ENCODE results near the gene TMEM131.

TMEM131 gene

GRCh38 chr2:97991081-97991856 is 4.5 kb downstream of the TMEM131 start:
- intact Hi-C loops (cut with micrococcal nuclease), result loop anchor here (5.0 kb wide), 1 partner anchor 39 kb away; no protein-coding TSS in a partner anchor
- Mint-ChIP-seq H3K4me1 (ENCODE audit: low read depth) (peaks cover 54% of the 10 kb centered on the region), H3K27me3 (no peaks in the 10 kb centered on the region), H3K36me3 (ENCODE audit: low read depth) (peaks cover 14% of the 10 kb centered on the region), H3K4me3 (no peak overlapping the region), H3K9me3 (peaks cover 13% of the 10 kb centered on the region), H3K27ac (no peak overlapping the region)

- Mint-ChIP-seq H3K36me3 (ENCODE audit: low read depth) (peaks cover 16% of the 10 kb centered on the region), H3K4me3 (no peak overlapping the region), H3K4me1 (ENCODE audit: low read depth) (peaks cover 50% of the 10 kb centered on the region), H3K27ac (no peak overlapping the region), H3K9me3 (peaks cover 13% of the 10 kb centered on the region), H3K27me3 (no peaks in the 10 kb centered on the region)
- intact Hi-C loops (cut with micrococcal nuclease), result loop anchor here (10.0 kb wide), 1 partner anchor 54 kb away; no protein-coding TSS in a partner anchor
Observed at GRCh38 chr2:97988722-97989121, 7.0 kb downstream of the TMEM131 start.

- no peaks in the 10 kb centered on the region for H3K27me3 Mint-ChIP-seq
- peaks cover 13% of the 10 kb centered on the region for H3K9me3 Mint-ChIP-seq
- H3K4me1 Mint-ChIP-seq (ENCODE audit: low read depth), result peaks cover 37% of the 10 kb centered on the region
- H3K27ac Mint-ChIP-seq, result no peak overlapping the region
- intact Hi-C loops (cut with micrococcal nuclease), result loop anchor here (10.0 kb wide), 1 partner anchor 51 kb away; no protein-coding TSS in a partner anchor
- no peak overlapping the region for H3K4me3 Mint-ChIP-seq
- peaks cover 31% of the 10 kb centered on the region for H3K36me3 Mint-ChIP-seq (ENCODE audit: low read depth)
Observed at GRCh38 chr2:97985998-97986397, 9.8 kb downstream of the TMEM131 start.

DNA sequence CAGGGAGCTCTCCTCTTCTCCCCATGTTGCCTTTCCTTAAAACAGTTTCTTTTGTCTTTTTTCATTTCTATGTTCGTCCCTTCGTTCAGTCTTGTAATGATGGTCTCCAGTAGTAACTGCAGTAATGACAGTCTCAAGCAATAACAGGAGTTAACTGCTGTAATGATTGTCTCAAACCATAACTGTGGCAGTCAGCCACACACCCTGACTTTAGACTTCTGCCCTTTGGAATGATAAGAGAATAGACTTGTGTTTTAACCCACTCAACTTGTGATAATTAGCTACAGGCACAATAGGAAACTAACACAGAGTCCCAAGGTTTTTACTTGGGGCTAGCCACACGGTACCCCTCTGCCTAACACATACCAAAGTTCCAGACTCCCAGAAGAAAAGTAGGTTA is 12.1 kb downstream of the TMEM131 start:
- peaks cover 14% of the 10 kb centered on the region for H3K9me3 Mint-ChIP-seq
- no peak overlapping the region for H3K4me3 Mint-ChIP-seq
- no peak overlapping the region for H3K27ac Mint-ChIP-seq
- intact Hi-C loops (cut with micrococcal nuclease), result loop anchor here (10.0 kb wide), 1 partner anchor 49 kb away; no protein-coding TSS in a partner anchor
- no peaks in the 10 kb centered on the region for H3K27me3 Mint-ChIP-seq
- peaks cover 40% of the 10 kb centered on the region for H3K4me1 Mint-ChIP-seq (ENCODE audit: low read depth)
- H3K36me3 Mint-ChIP-seq (ENCODE audit: low read depth), result peaks cover 40% of the 10 kb centered on the region

DNA sequence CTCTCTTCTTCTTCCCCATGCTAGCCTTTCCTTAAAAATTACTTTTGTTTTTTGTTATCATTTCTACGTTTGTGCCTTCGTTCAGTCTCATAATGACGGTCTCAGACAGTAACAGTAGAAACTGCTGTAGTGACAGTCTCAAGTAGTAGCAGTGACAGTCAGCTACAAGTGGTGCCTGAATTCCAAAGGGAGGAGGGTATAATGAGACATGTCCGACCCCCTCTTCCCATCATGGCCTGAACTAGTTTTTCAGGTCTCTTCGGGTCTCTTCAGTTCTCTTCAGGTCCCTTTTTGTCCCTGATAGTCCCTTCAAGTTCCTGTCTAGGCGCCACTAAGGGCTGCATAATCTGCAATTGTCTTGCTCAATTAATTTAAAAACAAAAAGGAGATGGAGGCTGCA is 12.6 kb downstream of the TMEM131 start:
- Mint-ChIP-seq H3K36me3 (ENCODE audit: low read depth) (peaks cover 39% of the 10 kb centered on the region), H3K4me1 (ENCODE audit: low read depth) (peaks cover 39% of the 10 kb centered on the region), H3K27ac (no peak overlapping the region), H3K4me3 (no peak overlapping the region), H3K27me3 (no peaks in the 10 kb centered on the region), H3K9me3 (peaks cover 14% of the 10 kb centered on the region)
- intact Hi-C loops (cut with micrococcal nuclease), result loop anchor here (10.0 kb wide), 1 partner anchor 48 kb away; no protein-coding TSS in a partner anchor

GRCh38 chr2:97982621-97983020 is 13.1 kb downstream of the TMEM131 start:
- intact Hi-C loops (cut with micrococcal nuclease), result loop anchor here (10.0 kb wide), 1 partner anchor 48 kb away; no protein-coding TSS in a partner anchor
- peaks cover 34% of the 10 kb centered on the region for H3K36me3 Mint-ChIP-seq (ENCODE audit: low read depth)
- H3K4me1 Mint-ChIP-seq (ENCODE audit: low read depth), result peaks cover 38% of the 10 kb centered on the region
- H3K9me3 Mint-ChIP-seq, result peaks cover 9% of the 10 kb centered on the region
- H3K27ac Mint-ChIP-seq, result no peak overlapping the region
- H3K4me3 Mint-ChIP-seq, result no peak overlapping the region
- no peaks in the 10 kb centered on the region for H3K27me3 Mint-ChIP-seq

DNA sequence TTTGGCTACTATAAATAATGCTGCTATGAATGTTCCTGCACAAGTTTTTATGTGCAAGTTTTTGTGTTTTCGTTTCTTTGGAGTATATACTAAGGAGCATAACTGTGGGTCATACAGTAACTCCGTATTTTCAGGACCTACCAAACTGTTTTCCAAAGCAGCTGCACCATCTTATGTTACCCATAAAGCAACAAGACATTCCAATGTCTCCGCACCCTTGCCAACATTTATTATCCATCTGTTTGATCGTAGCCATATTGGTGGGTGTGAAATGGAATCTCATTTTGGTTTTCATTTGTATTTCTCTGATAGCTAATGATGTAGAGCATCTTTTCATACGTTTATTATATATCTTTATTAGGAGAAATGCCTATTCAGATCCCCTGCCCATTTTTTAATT is 13.8 kb downstream of the TMEM131 start:
- intact Hi-C loops (cut with micrococcal nuclease), result loop anchor here (10.0 kb wide), 1 partner anchor 47 kb away; no protein-coding TSS in a partner anchor
- H3K4me3 Mint-ChIP-seq, result no peak overlapping the region
- H3K27ac Mint-ChIP-seq, result no peak overlapping the region
- peaks cover 32% of the 10 kb centered on the region for H3K36me3 Mint-ChIP-seq (ENCODE audit: low read depth)
- H3K27me3 Mint-ChIP-seq, result no peaks in the 10 kb centered on the region
- H3K4me1 Mint-ChIP-seq (ENCODE audit: low read depth), result peaks cover 37% of the 10 kb centered on the region
- H3K9me3 Mint-ChIP-seq, result peaks cover 9% of the 10 kb centered on the region

DNA sequence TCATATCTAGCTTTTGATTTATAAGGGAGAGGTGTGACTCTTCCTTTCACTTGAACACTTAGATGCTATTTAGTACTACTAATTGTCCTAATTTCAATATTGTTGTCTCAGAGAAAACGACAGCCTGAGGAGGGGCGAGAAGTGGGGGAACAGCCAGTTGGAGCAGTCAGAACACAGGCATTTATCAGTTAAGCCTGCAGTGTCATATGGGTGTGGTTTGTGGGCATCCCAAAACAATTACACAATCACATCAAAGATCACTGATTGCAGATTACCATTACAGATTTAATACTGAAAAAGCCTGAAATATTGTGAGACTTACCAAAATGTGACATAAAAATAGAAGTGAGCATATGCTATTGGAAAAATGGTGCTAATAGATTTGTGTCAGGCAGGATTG is 15.8 kb downstream of the TMEM131 start:
- intact Hi-C loops (cut with micrococcal nuclease), result loop anchor here (10.0 kb wide), 1 partner anchor 45 kb away; no protein-coding TSS in a partner anchor
- no peak overlapping the region for H3K4me3 Mint-ChIP-seq
- H3K9me3 Mint-ChIP-seq, result peaks cover 15% of the 10 kb centered on the region
- peaks cover 26% of the 10 kb centered on the region for H3K4me1 Mint-ChIP-seq (ENCODE audit: low read depth)
- peaks cover 38% of the 10 kb centered on the region for H3K36me3 Mint-ChIP-seq (ENCODE audit: low read depth)
- peak overlapping the region; percentile 79 for H3K27ac Mint-ChIP-seq
- no peaks in the 10 kb centered on the region for H3K27me3 Mint-ChIP-seq

DNA sequence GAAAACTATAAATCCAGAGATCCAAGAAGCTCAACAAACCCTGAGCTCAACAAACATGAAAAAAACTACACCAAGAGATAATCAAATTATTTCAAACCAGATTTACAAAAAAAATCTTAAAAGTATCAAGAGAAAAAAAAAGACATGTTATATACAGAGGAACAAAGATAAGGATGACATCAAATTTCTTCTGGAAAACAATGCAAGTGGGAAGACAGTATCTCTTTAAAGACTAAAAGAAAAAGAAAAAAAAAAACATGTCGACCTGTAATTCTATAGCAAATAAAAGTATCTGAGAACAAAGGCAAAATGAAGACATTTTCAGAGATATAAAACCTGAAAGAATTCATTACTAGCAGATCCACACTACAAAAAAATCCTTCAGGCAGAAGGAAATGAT is 21.3 kb downstream of the TMEM131 start:
- peaks cover 37% of the 10 kb centered on the region for H3K36me3 Mint-ChIP-seq (ENCODE audit: low read depth)
- H3K27me3 Mint-ChIP-seq, result no peaks in the 10 kb centered on the region
- intact Hi-C loops (cut with micrococcal nuclease), result no loop called here
- no peak overlapping the region for H3K4me3 Mint-ChIP-seq
- no peak overlapping the region for H3K27ac Mint-ChIP-seq
- H3K4me1 Mint-ChIP-seq (ENCODE audit: low read depth), result peaks cover 34% of the 10 kb centered on the region
- peaks cover 36% of the 10 kb centered on the region for H3K9me3 Mint-ChIP-seq

DNA sequence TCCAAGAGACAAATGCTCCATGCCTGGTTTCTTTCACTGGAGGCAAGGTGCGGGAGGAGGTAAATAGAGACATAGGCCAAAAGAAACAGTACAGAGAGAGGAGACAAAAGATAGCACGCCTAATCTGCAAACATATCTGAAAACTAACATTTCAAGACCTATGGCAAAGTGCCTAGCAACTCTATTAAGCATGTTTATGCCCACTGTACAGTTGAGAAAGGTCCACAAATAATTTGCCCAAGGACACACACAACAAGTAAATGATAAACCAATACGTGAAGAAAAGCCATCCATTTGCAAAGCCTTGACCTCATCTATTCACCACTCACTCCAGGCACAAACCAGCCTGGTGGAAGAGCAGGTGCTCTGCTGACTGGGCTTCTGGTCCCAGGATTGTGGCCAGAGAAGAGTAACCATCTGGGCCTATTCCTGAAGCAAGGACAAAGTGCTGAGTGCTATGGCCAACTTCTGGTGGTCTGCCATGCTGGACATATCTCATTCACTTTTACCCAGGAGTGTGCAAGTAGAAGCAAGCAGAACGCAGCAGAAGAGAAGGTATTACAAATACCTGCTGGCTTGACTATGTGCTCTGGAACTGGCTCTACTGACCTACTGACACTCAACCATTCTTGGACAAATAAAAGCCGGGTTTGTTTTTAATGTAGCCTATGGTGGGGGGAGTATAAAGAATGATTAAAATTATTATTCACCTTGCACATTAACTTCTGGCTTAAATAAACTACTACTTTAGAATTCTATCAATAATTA is 25.3 kb downstream of the TMEM131 start:
- H3K9me3 Mint-ChIP-seq, result peaks cover 27% of the 10 kb centered on the region
- H3K36me3 Mint-ChIP-seq (ENCODE audit: low read depth), result peaks cover 27% of the 10 kb centered on the region
- H3K4me3 Mint-ChIP-seq, result no peak overlapping the region
- intact Hi-C loops (cut with micrococcal nuclease), result no loop called here
- no peak overlapping the region for H3K27ac Mint-ChIP-seq
- peaks cover 56% of the 10 kb centered on the region for H3K4me1 Mint-ChIP-seq (ENCODE audit: low read depth)
- H3K27me3 Mint-ChIP-seq, result no peaks in the 10 kb centered on the region

- peaks cover 67% of the 10 kb centered on the region for H3K4me1 Mint-ChIP-seq (ENCODE audit: low read depth)
- peaks cover 17% of the 10 kb centered on the region for H3K36me3 Mint-ChIP-seq (ENCODE audit: low read depth)
- H3K27me3 Mint-ChIP-seq, result no peaks in the 10 kb centered on the region
- no peak overlapping the region for H3K27ac Mint-ChIP-seq
- intact Hi-C loops (cut with micrococcal nuclease), result no loop called here
- H3K4me3 Mint-ChIP-seq, result no peak overlapping the region
- peaks cover 16% of the 10 kb centered on the region for H3K9me3 Mint-ChIP-seq
Observed at GRCh38 chr2:97969081-97970067, 26.4 kb downstream of the TMEM131 start.

GRCh38 chr2:97967931-97968627 is 27.7 kb downstream of the TMEM131 start:
- intact Hi-C loops (cut with micrococcal nuclease), result no loop called here

DNA sequence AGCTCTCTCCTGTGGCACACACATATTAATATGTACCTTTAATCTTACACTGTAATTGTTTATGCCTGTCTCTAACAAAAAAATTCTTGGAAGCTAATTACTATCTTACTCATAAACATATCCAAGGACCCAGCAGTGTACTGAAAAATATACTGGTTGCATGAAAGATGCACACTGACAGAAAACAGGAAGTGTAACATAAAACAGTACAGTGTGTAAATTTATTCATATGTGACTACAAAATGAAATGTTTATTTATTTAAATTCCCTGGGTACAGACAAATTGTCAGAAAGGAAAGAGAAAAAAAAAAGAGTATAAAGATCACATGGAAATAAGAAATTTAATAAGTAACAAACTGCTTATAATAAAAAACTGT is 28.5 kb downstream of the TMEM131 start:
- Mint-ChIP-seq H3K9me3 (no peaks in the 10 kb centered on the region), H3K4me3 (no peak overlapping the region), H3K27ac (no peak overlapping the region), H3K4me1 (ENCODE audit: low read depth) (peaks cover 64% of the 10 kb centered on the region), H3K27me3 (no peaks in the 10 kb centered on the region), H3K36me3 (ENCODE audit: low read depth) (peaks cover 4% of the 10 kb centered on the region)
- intact Hi-C loops (cut with micrococcal nuclease), result no loop called here

More at GRCh38 chr2:97967931-97968627, 27.7 kb downstream of the TMEM131 start:
- Mint-ChIP-seq H3K36me3 (ENCODE audit: low read depth) (peaks cover 6% of the 10 kb centered on the region), H3K4me1 (ENCODE audit: low read depth) (peaks cover 69% of the 10 kb centered on the region), H3K4me3 (no peak overlapping the region), H3K27ac (no peak overlapping the region), H3K9me3 (peaks cover 3% of the 10 kb centered on the region), H3K27me3 (no peaks in the 10 kb centered on the region)

Data from dendritic cell treated with granulocyte-macrophage colony-stimulating factor and Interleukin-4, amounts not matched to agents 40 ng/mL and 50 ng/mL, for 4 days (primary cell).